A172 (cell line): ENCODE results near the gene TANC2. TPM values are rescaled to one million over a fixed set of nuclear protein-coding genes. Genes with fewer than 3 reads are reported as not detected.

Experiments
- DNase-seq: peaks from one replicate; pipeline ENCODE4 v3.0.0-alpha.2; 2015; ENCODE audit warnings: low spot score
- total RNA-seq: library from RNA; depleted of rRNA; stranded (reverse); fragments of >200 nt; shearing (Covaris generic); gene quantifications from 2 replicates; pipeline ENCODE4 v1.2.3, GENCODE V29; 2014; rRNA removed

The TANC2 gene
- total RNA-seq, 1 experiment from 2014 or later = 4.9 TPM

GRCh38 chr17:63001689-63002394 is 35.8 kb downstream of the TANC2 start:
- DNase-seq = peak; percentile 1

- no peak for DNase-seq
These were observed 36.6 kb downstream of the TANC2 start for GRCh38 chr17:63002625-63003024.

- DNase-seq = no peak
These were observed 49.8 kb downstream of the TANC2 start for GRCh38 chr17:63015824-63016223.

Other genes with a start within 250 kb of the TANC2 start
- 0.19 TPM in 1 of 2 replicates, not detected in the other for gene MARCHF10, start 157.9 kb upstream of the TANC2 start, total RNA-seq